HG02981 (cell line): Measurements from ENCODE around the gene HCLS1.
"Not testable (repeated sequence)": the region's sequence is repeated elsewhere in the genome, so short reads cannot be mapped to it uniquely, and the experiment has no call there.

ENCODE experiments used
- ATAC-seq: cut with Tn5 transposase; IDR thresholded peaks from one replicate; pipeline ENCODE4 v1.9.1; 2021; ENCODE audit warnings: mild to moderate bottlenecking, moderate library complexity; ENCODE audit not compliant: unreplicated experiment

Gene HCLS1

DNA sequence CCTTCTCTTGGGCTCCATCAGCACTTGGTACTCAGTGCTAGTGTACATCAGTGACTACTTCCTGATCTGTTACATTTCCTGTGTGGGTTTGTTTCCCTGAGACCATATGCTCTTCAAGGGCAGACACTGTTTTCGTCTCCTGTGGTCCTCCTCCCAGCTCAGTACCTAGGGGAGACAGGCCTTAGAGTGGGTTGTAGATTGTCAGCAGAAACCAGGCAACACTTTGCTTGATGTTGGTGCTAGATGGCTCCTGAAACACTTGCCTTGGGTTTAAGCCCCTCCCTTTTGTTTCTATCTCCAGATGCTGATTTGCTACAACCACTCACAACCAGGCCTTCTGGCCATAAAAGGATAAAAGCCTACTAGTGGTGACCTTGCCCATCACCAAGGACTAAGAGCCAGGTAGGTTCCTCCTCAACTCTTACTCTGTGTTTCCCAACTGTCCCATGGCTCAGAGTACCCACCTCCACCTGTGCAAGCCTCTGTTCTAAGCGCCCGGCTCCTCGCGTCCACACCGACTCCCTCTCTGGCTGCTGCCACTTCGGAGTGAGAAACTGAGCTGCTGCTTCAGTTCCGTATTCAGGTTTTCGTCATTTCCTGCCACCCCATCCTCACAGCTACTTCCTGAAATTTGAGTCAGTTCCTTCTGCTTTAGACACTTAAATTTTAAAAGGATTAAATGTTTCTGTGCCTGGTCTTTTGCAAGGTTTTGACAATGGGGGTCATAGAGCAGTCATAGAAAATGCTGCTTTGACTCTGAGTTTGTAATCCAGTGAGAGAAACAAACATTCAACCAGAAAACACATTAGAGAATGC, at the start of gene HCLS1:
HCLS1 (minus strand) TSS at position 548 of the 816 bp plus-strand sequence. CDS start 2,556 bp downstream, outside the sequence.
- ATAC-seq = peak; percentile 85

DNA sequence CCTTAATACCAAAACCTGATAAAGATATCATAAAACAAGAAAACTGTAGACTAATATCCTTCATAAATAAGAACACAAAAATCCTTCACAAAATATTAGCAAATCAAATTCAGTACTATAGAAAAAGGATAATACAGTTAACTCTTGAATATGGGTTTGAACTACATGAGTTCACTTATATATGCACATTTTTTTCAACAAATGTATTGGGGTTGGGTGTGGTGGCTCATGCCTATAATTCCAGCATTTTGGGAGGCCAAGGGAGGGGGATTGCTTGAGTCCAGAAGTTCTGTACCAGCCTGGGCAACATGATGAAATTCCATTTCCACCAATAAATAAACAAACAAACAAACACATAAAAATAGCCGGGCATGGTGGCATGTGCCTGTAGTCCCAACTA, 49.6 kb upstream of the HCLS1 start:
- no peak for ATAC-seq

- ATAC-seq = no peak
Measured at GRCh38 chr3:121707531-121708273, 47.0 kb upstream of the HCLS1 start.

DNA sequence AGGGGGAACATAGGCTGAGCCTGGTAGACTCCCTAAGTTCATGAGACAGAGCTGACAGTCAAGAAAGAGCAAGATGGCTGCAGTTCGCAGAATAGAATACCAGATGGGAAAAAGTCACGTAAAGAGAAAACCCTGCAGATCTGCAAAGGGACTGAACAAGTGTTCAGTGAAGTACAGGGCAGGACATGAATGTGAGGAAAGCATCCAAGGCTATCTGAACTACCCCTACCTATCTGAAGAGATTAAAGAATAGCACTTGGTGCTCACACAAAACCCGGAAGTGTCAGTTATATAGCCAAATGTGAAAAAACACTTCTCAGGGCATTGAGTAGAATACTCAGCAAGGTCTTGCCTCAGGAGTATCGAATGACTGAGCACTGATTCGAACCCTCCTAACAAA, 44.8 kb upstream of the HCLS1 start:
- no peak for ATAC-seq

DNA sequence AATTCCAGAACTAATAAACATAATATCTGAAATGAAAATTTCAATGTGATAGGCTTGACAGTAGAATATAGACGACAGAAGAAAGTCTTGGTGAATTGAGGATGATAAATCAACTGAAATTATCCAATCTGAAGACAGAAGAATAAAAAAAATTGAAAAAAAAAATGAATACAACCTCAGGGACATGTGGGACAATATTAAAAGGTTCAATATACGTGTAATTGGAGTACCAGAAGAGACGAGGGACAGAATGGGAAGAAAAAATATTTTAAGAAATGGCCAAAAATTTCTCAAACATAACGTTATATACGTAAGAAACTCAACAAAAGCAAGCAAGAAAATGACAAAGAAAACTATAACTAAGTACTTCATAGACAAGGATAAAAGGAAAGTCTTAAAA, 43.3 kb upstream of the HCLS1 start:
- no peak for ATAC-seq

GRCh38 chr3:121698901-121699300, 38.2 kb upstream of the HCLS1 start:
- no peak for ATAC-seq

DNA sequence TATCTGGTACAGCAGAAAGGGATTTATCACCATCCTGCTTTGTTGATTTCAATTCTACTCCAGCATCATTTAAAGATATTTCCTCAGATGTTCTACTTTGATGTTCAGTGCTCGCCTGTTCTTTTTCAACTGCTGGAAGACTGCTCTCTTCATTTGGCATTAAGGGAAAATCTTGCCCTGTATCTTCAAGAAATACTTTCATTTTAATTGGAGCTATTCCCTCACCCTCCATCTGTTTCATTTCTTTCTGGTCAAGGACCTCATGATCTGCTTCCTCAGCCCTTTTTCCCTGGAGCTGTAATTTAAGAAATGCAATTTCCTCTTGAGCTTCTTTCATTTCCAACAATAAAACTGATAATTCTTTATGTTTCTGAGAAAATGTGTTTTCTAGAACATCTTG, 37.8 kb upstream of the HCLS1 start:
- ATAC-seq = no peak

DNA sequence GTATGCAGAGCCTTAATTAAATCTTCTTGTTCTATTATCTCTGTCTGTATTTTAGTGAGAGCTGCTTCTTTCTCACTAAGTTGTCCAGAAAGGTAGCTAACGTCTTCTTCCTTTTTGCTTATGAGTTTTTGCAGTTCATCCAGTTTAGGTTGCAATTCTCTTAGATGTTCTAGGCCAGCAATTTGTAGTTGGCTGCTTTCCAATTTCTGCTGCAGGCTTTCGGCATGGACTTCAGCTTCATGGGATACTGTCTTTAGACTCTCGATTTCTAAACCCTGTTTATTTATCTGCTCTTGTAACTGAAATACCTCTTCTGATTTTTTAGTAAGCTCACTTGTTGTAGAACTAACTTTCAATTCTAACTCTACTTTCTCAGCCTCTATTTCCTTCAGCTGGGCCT, 35.5 kb upstream of the HCLS1 start:
- ATAC-seq = no peak

DNA sequence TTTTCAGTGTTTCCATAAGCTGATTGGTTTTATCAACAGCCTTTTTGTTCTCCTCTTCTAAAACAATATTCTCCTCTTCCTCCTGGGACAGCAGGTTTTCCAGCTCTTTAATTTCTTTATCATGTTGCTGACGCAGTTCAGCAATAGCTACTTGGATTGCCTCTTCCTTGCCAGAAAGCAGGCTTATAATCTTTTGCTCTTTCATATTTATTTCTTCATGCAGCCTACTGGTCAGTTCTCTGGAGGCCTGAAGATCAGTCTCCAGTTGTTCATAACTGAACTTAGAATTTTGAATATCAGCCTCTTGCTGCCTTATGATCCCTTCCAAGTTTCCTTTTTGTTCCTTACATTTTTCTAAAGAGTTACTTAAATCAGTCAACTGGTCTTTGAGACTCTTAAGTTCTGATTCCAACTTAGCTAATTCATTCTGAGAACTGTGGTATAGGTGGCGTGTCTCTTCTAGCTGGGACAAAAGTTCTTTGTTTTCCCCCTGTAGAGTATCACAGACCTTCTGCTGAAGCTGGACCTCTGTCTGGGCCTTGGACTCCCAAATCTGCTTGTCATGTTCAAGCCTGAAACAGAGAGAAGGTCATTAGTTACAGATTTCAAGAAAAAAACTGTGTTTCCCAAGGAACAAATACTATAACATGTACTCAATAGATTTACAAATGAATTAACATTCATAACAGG, 31.5 kb upstream of the HCLS1 start:
- ATAC-seq = no peak

DNA sequence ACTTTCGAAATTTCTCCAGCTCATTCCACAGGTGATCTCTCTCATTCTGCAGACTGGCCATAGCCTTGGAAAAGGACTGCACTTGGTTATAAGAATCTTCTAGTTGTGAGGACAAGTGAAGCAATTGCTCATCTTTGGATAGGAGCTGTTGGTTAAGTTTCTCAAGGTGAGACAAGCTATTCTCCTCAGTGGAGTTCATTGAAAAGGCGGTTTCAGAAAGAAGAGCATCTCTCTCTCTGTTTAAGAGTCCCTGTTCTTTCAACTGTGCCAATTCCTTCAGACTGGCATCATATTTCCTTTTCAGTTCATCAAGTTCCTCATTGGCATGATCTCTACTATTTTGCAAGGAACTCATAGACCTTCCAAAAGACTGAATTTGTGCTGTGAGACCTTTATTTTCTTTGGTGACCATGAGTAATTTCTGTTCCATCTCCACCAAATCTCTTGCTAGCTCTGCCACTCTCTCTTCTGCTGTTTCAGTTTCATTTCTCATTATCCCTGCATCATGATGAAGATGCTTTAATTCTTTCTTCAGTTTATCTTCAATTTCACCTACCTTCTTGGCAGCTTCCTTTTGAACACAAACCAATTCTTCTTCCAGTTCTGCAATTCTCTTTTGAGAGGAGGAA, 30.2 kb upstream of the HCLS1 start:
- peak; percentile 61 for ATAC-seq

DNA sequence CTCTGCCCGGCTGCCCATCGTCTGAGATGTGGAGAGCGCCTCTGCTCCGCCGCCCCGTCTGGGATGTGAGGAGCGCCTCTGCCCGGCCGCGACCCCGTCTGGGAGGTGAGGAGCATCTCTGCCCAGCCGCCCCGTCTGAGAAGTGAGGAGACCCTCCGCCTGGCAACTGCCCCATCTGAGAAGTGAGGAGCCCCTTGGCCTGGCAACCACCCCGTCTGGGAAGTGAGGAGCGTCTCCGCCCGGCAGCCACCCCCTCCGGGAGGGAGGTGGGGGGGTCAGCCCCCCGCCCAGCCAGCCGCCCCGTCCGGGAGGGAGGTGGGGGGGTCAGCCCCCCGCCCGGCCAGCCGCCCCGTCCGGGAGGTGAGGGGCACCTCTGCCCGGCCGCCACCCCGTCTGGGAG, 28.0 kb upstream of the HCLS1 start:
- ATAC-seq = not testable (repeated sequence)

GRCh38 chr3:121681792-121682191, 21.1 kb upstream of the HCLS1 start:
- ATAC-seq = no peak

DNA sequence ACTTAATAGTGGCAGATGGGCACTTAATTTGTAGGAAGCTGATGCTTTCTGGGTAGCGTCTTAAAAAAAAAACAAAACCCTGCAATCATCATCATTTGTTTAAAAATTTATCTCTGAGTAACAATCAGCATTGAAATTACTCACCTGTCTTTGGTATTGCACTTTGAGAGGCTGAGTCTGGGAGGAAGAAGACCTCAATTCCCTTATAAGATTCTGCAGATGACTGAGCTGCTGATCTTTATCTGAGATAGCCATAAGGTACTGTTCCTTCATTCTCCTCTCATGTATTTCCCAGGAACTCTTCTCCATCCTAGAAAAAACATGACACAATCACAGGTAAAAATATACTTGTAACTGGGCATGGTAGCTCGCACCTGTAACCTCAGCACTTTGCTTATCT, 16.4 kb upstream of the HCLS1 start:
- no peak for ATAC-seq

GRCh38 chr3:121670676-121671075, 10.0 kb upstream of the HCLS1 start:
- ATAC-seq = no peak

GRCh38 chr3:121667333-121667732, 6.6 kb upstream of the HCLS1 start:
- no peak for ATAC-seq

DNA sequence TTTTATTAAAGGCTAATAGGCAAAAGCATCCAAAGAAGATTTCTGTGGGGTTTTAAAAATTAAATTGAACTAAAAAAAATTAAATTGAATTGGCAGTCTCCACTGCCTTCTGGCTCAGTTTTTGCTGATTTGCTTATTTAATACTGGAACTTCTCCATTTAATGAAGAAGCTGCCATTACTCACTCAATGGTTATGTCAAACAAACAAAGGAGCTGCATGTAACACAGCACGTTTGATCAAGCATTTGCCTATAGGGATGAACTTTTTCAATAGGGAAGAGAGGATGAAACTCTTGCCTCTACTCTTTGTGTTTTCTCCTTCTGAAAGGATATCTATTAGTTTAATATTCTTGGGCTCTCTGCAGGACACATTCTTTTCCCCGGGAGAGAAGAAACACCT, 4.8 kb upstream of the HCLS1 start:
- no peak for ATAC-seq

- no peak for ATAC-seq
Measured at GRCh38 chr3:121663171-121663847, 2.6 kb upstream of the HCLS1 start.

DNA sequence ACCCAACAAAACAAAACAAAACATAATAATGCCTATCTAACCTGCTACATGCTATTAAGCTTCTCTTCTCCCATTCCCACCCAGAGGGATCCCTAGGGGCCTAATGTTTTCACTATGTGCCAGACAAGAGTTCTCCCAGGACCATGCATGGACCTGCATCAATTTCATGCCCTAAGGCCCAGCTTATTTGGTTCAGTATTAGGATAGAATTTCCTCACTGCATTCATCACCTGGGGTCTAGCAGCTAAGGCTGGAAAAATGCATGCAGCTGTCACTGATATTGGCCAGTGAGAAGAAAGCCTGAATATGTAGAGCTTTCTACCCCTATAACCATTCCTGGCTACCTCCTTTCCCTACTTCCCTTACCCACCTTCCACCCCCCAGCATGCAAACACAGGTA, 2.0 kb upstream of the HCLS1 start:
- no peak for ATAC-seq

DNA sequence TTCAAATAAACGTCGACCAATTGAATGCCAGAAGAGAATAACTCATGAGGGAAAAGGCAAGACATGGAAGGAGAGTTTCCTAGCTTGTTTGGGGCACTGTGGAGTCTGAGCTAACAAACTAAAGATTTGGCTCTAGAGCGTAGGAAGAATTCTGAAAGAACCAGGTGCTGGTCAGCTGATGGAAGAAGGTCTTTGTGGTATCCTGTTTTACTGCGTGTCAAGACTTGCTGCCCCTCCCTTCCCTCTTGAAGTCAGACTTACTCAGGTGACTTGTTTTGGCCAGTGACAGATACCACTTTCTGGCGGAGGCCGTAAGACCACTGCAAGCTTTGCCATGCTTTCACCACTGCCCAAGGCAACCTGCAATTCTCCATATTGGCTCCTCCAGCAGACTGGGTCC, 673 bp upstream of the HCLS1 start:
- no peak for ATAC-seq

- ATAC-seq = no peak
Measured at GRCh38 chr3:121659586-121659985, 1.1 kb downstream of the HCLS1 start.
